GM12878 (cell line): Measurements from ENCODE around the gene PLS1. TPM values are rescaled to one million over a fixed set of nuclear protein-coding genes. Genes with fewer than 3 reads are reported as not detected.

Experiments
- ATAC-seq: fragments of 200-7000 bp; cut with Tn5 transposase; 3 replicates; pipeline ENCODE4 v1.9.1; 2020; ENCODE audit warnings: mild to moderate bottlenecking, moderate library complexity
- BruUV-seq: library from RNA; stranded (reverse); fragments of 400-500 nt; replicated peaks from 2 replicates; lab custom pipeline; 2021; lab: Mats Ljungman, UMichigan
- CTCF ChIA-PET: fragments of 300-600 bp; sonication (Branson Sonifier 250); formaldehyde crosslinking; extraction: SDS; loops from one replicate; lab custom pipeline; 2021; ENCODE audit warnings: inconsistent platforms; lab: Yijun Ruan, JAX
- POLR2A ChIA-PET: fragments of 350-600 bp; formaldehyde crosslinking; extraction: SDS; loops from one replicate; lab custom pipeline; 2021; ENCODE audit warnings: inconsistent platforms; lab: Charles Lee
- RAD21 ChIA-PET: fragments of 300-600 bp; sonication (Branson Sonifier 250); formaldehyde crosslinking; loops from one replicate; lab custom pipeline; 2023; ENCODE audit warnings: antibody characterized with exemption; ENCODE audit not compliant: unreplicated experiment; lab: Charles Lee
- SMC1A ChIA-PET: fragments of 300-600 bp; sonication (Branson Sonifier 250); formaldehyde crosslinking; loops from one replicate; lab custom pipeline; 2023; ENCODE audit not compliant: unreplicated experiment, uncharacterized antibody; lab: Charles Lee
- DNase-seq: peaks from one replicate; pipeline ENCODE4 v3.0.0-alpha.2; 2011; ENCODE audit warnings: low read depth, low spot score
- FAIRE-seq: peaks from 3 replicates; lab custom pipeline; 2011; peaks lifted over from hg19 to GRCh38; lab: Jason Lieb, UNC
- H2AFZ ChIP-seq: 2 replicates; pipeline ENCODE4 v1.6.0; 2011; ENCODE audit warnings: low read depth, low read length, control low read depth; ENCODE audit not compliant: control insufficient read depth
- H3K27ac ChIP-seq: 2 replicates; pipeline ENCODE4 v1.5.1; 2011; ENCODE audit warnings: control low read depth; ENCODE audit not compliant: control insufficient read depth, insufficient read depth
- H3K27me3 ChIP-seq, 2 experiments: replicated peaks in 1 of 2; 2 replicates each; pipeline versions ENCODE4 v1.6.0 to v1.6.1; 2011; ENCODE audit warnings: low read length in 1 of 2; ENCODE audit not compliant: control insufficient read depth in 2 of 2, insufficient read depth in 2 of 2
- H3K36me3 ChIP-seq, 2 experiments: 2 replicates each; pipeline ENCODE4 v1.5.1; 2011; ENCODE audit warnings: low read length in 1 of 2; ENCODE audit not compliant: control insufficient read depth in 2 of 2, insufficient read depth in 2 of 2
- H3K4me1 ChIP-seq: 2 replicates; pipeline ENCODE4 v1.6.1; 2011; ENCODE audit warnings: mild to moderate bottlenecking, low read length, moderate library complexity, mixed read lengths; ENCODE audit not compliant: control insufficient read depth, insufficient read depth
- H3K4me2 ChIP-seq: 2 replicates; pipeline ENCODE4 v1.6.0; 2011; ENCODE audit warnings: control low read depth; ENCODE audit not compliant: control insufficient read depth, insufficient read depth
- H3K4me3 ChIP-seq: fragments of 200-600 bp; sonication (generic); 2 replicates; pipeline ENCODE4 v1.5.1; 2016
- H3K79me2 ChIP-seq: 2 replicates; pipeline ENCODE4 v1.6.0; 2011; ENCODE audit warnings: low read length; ENCODE audit not compliant: control insufficient read depth, insufficient read depth
- H3K9ac ChIP-seq: 2 replicates; pipeline ENCODE4 v1.8.0; 2011; ENCODE audit warnings: low read length, control low read depth, mixed read lengths; ENCODE audit not compliant: control insufficient read depth, insufficient read depth
- H3K9me3 ChIP-seq: replicated peaks from 3 replicates; pipeline ENCODE4 v1.5.1; 2011; ENCODE audit warnings: mild to moderate bottlenecking, low read length; ENCODE audit not compliant: control insufficient read depth, insufficient read depth
- H4K20me1 ChIP-seq: 2 replicates; pipeline ENCODE4 v1.6.0; 2011; ENCODE audit not compliant: control insufficient read depth, insufficient read depth
- CBX3 ChIP-seq: fragments of 200-600 bp; sonication (generic); IDR thresholded peaks from 2 replicates; pipeline ENCODE4 v1.6.1; 2016; ENCODE audit warnings: low read depth, borderline replicate concordance
- EED ChIP-seq: sonication (generic); IDR thresholded peaks from 2 replicates; pipeline ENCODE4 v1.6.1; 2016; ENCODE audit warnings: antibody characterized with exemption, low read depth
- EP300 ChIP-seq, 2 experiments: fragments of 150-350 bp in 1 of 2; IDR thresholded peaks; 2 replicates each; pipeline ENCODE4 v1.6.1; 2011 to 2012; ENCODE audit warnings: low read depth in 2 of 2, low read length in 2 of 2, borderline replicate concordance in 1 of 2, improper control_type of control experiment in 1 of 2, inconsistent platforms in 1 of 2; ENCODE audit not compliant: control insufficient read depth in 1 of 2
- FOXK2 ChIP-seq: fragments of 450-650 bp; IDR thresholded peaks from 2 replicates; pipeline ENCODE4 v1.6.1; 2017; ENCODE audit warnings: mild to moderate bottlenecking, moderate library complexity
- HDGF ChIP-seq: fragments of 450-650 bp; IDR thresholded peaks from 2 replicates; pipeline ENCODE4 v1.6.1; 2016; ENCODE audit warnings: antibody characterized with exemption
- IKZF2 ChIP-seq, 2 experiments: fragments of 450-650 bp; IDR thresholded peaks; 2 replicates each; pipeline ENCODE4 v1.6.1; 2017; ENCODE audit warnings: mild to moderate bottlenecking in 2 of 2, moderate library complexity in 2 of 2
- NR2C2 ChIP-seq: IDR thresholded peaks from 2 replicates; pipeline ENCODE4 v1.6.1; 2011; ENCODE audit warnings: borderline replicate concordance, low read depth; ENCODE audit not compliant: control insufficient read depth, insufficient read length
- NR2F1 ChIP-seq: fragments of 450-650 bp; conservative IDR thresholded peaks from 2 replicates; pipeline ENCODE4 v1.6.1; 2017; ENCODE audit warnings: mild to moderate bottlenecking
- SIN3A ChIP-seq: IDR thresholded peaks from 2 replicates; pipeline ENCODE4 v1.6.1; 2012; ENCODE audit warnings: low read depth, low read length, improper control_type of control experiment
- SMC3 ChIP-seq: IDR thresholded peaks from 2 replicates; pipeline ENCODE4 v1.6.1; 2011; ENCODE audit warnings: low read length, improper control_type of control experiment, borderline replicate concordance
- SP1 ChIP-seq: IDR thresholded peaks from one replicate; pipeline ENCODE4 v1.6.1; 2011; ENCODE audit warnings: low read depth, low read length
- SREBF1 ChIP-seq: IDR thresholded peaks from 2 replicates; pipeline ENCODE4 v1.6.1; 2012; ENCODE audit warnings: mild to moderate bottlenecking, low read length
- TARDBP ChIP-seq: IDR thresholded peaks from 2 replicates; pipeline ENCODE4 v1.6.1; 2016; ENCODE audit warnings: borderline replicate concordance
- YY1 ChIP-seq: IDR thresholded peaks from 2 replicates; pipeline ENCODE4 v1.6.1; 2011; ENCODE audit warnings: low read depth, mild to moderate bottlenecking, low read length
- ZNF217 ChIP-seq: fragments of 450-650 bp; IDR thresholded peaks from 2 replicates; pipeline ENCODE4 v1.6.1; 2017; ENCODE audit warnings: antibody characterized with exemption, mild to moderate bottlenecking
- ZNF622 ChIP-seq: fragments of 450-650 bp; IDR thresholded peaks from 2 replicates; pipeline ENCODE4 v1.6.1; 2017; ENCODE audit warnings: mild to moderate bottlenecking, inconsistent platforms
- ZZZ3 ChIP-seq: IDR thresholded peaks from 2 replicates; pipeline ENCODE4 v1.6.1; 2011; ENCODE audit warnings: low read depth; ENCODE audit not compliant: control insufficient read depth, insufficient read length
- WGBS: methylation state at CpG from one replicate; pipeline ENCODE4 v1.1.6; 2016; ENCODE audit warnings: low lambda C conversion rate; ENCODE audit not compliant: insufficient replicate concordance, insufficient coverage; ENCODE audit errors: missing lambda C conversion rate; 5-methylcytosine and 5-hydroxymethylcytosine counted together
- in situ Hi-C: fragments of 300-500 bp; cut with MboI; formaldehyde crosslinking; loops from 9 replicates; pipeline ENCODE4 v1.14.3; 2018; ENCODE audit warnings: mixed read lengths
- intact Hi-C: fragments of 100-400 bp; cut with micrococcal nuclease; formaldehyde crosslinking; loops from one replicate; pipeline ENCODE4 v1.14.2; 2022; ENCODE audit not compliant: unreplicated experiment
- polyA plus RNA-seq, 11 experiments: library from polyadenylated mRNA; depleted of rRNA in 4 of 11; unstranded in 6 of 11; stranded (reverse) in 5 of 11; fragments of >200 nt; fragmentation: Nextera tagmentation in 4 of 11; fragmentation: Illumina TruSeq in 1 of 11; extraction: Ambion mirVana in 4 of 11; extraction: Trizol in 1 of 11; gene quantifications; 1 replicate in 1 of 11; 2 replicates in 10 of 11; pipeline versions ENCODE4 v1.2.1 to v1.2.3, GENCODE V29; 2011 to 2016; ENCODE audit warnings: inconsistent platforms in 2 of 11, missing spikeins in 2 of 11, low read depth in 1 of 11
- total RNA-seq, 4 experiments: library from RNA; depleted of rRNA in 3 of 4; stranded (reverse); fragments of >200 nt in 3 of 4; fragmentation: Illumina TruSeq in 1 of 4; extraction: Trizol in 1 of 4; gene quantifications; 2 replicates each; pipeline versions ENCODE4 v1.2.1 to v1.2.3, GENCODE V29; 2013 to 2021
- TF ChIP-seq, protein P1 (sequence below): IDR thresholded peaks from 2 replicates; pipeline ENCODE4 v1.6.1; 2011; ENCODE audit warnings: borderline replicate concordance, low read depth, mild to moderate bottlenecking, moderate library complexity, mixed read lengths, low read length; ENCODE audit not compliant: insufficient read depth; ENCODE audit errors: extremely low read length
- TF ChIP-seq, protein P2 (sequence below): IDR thresholded peaks from 2 replicates; pipeline ENCODE4 v1.6.1; 2012; ENCODE audit warnings: low read depth, low read length, improper control_type of control experiment

PLS1 gene
- total and polyA plus RNA-seq, 10 of the 15 experiments (the other 5 are each of a cell fraction or from before 2014, with no cell fraction given), result 0.59 to 11.7 (median 1.7) TPM

GRCh38 chr3:142613491-142613890 is 17.3 kb downstream of the PLS1 start:
- BruUV-seq, result no TSS peak
- Histone ChIP-seq H3K9ac (no peak overlapping the region), H3K27me3 (no peaks in the 10 kb centered on the region), H3K79me2 (no peaks in the 10 kb centered on the region), H2AFZ (no peak overlapping the region), H3K4me1 (no peaks in the 10 kb centered on the region), H3K9me3 (no peaks in the 10 kb centered on the region), H3K27ac (no peak overlapping the region), H4K20me1 (no peaks in the 10 kb centered on the region), H3K4me2 (no peak overlapping the region), H3K4me3 (no peak overlapping the region), H3K36me3 (no peaks in the 10 kb centered on the region)
- POLR2A ChIA-PET, result no interaction called here
- intact Hi-C loops, result no loop called here
- TF ChIP-seq NR2F1 (no peak), NR2C2 (no peak), IKZF2 (IDR thresholded peaks at IDR 0.05) (no peak), YY1 (no peak), FOXK2 (no peak), EED (no peak)
- SMC1A ChIA-PET, result interaction anchor here (0.7 kb wide), 1 partner anchor 207 kb away, joined by 3 read pairs; no protein-coding TSS in a partner anchor
- RAD21 ChIA-PET, result no interaction called here
- DNase-seq (no peak), FAIRE-seq (no peak), ATAC-seq (no peak)
- 25% methylated on average over 1 of the region's 1 CpG for WGBS
- in situ Hi-C loops, result no loop called here
- CTCF ChIA-PET, result no interaction called here

DNA sequence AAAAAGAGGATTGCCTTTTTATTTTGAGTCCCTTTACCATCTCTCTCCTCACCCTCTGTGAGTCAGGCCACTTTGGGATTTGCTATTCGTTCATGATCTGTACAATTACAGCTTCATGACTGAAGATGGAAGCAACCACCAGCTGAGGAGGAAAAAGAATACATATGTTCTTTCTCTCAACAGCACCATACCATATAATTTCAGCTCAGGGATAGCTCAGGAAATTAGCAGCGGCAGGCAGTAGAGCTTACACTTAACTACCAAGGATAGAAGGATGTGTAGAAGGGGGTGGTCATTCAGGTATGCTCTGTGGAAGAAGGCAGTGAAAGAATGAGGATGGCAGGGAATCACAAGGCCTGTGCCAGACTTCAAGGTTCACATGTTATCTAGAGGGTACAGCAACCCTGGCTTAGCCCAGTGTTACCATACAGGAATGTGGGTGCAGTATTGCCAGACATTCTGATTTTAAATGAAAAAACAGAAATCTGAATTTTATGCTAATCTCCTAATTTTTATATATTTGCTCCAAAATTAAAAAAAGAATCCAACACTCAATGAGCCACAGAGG is 17.9 kb downstream of the PLS1 start:
- BruUV-seq, result no TSS peak
- H3K27ac ChIP-seq, result no peak overlapping the region
- DNase-seq (no peak), FAIRE-seq (no peak), ATAC-seq (no peak)
- H3K4me1 ChIP-seq, result no peaks in the 10 kb centered on the region
- H2AFZ ChIP-seq, result no peak overlapping the region
- intact Hi-C loops, result no loop called here
- in situ Hi-C loops, result no loop called here
- no peak overlapping the region for H3K4me2 ChIP-seq
- ChIA-PET POLR2A (interaction anchor here (0.6 kb wide), 1 partner anchor 40 kb away, joined by 4 read pairs; no protein-coding TSS in a partner anchor), CTCF (no interaction called here), RAD21 (no interaction called here)
- no peaks in the 10 kb centered on the region for H3K79me2 ChIP-seq
- no peak overlapping the region for H3K9ac ChIP-seq
- TF ChIP-seq EP300 (IDR thresholded peaks at IDR 0.05; ENCODE audit: borderline replicate concordance in 1 of 2, control insufficient read depth in 1 of 2, low read depth in 2 of 2, low read length in 2 of 2), result no peak
- TF ChIP-seq TARDBP, result no peak
- no peak for TF ChIP-seq SP1
- TF ChIP-seq ZZZ3, result no peak
- TF ChIP-seq, protein P1, sequence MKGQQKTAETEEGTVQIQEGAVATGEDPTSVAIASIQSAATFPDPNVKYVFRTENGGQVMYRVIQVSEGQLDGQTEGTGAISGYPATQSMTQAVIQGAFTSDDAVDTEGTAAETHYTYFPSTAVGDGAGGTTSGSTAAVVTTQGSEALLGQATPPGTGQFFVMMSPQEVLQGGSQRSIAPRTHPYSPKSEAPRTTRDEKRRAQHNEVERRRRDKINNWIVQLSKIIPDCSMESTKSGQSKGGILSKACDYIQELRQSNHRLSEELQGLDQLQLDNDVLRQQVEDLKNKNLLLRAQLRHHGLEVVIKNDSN, result no peak
- no peak for TF ChIP-seq HDGF
- no peak for TF ChIP-seq ZNF217
- no peak for TF ChIP-seq SIN3A
- no peak for TF ChIP-seq ZNF622
- no peak for TF ChIP-seq CBX3
- TF ChIP-seq SREBF1, result no peak
- TF ChIP-seq, protein P2, sequence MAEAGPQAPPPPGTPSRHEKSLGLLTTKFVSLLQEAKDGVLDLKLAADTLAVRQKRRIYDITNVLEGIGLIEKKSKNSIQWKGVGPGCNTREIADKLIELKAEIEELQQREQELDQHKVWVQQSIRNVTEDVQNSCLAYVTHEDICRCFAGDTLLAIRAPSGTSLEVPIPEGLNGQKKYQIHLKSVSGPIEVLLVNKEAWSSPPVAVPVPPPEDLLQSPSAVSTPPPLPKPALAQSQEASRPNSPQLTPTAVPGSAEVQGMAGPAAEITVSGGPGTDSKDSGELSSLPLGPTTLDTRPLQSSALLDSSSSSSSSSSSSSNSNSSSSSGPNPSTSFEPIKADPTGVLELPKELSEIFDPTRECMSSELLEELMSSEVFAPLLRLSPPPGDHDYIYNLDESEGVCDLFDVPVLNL, result no peak
- no peak for TF ChIP-seq SMC3
- TF ChIP-seq, all 136 proteins: peak for 0
- no peaks in the 10 kb centered on the region for H4K20me1 ChIP-seq
- no peaks in the 10 kb centered on the region for H3K27me3 ChIP-seq
- H3K4me3 ChIP-seq, result no peak overlapping the region
- H3K9me3 ChIP-seq, result no peaks in the 10 kb centered on the region
- WGBS, result 62% methylated on average over 2 of the region's 2 CpGs
- H3K36me3 ChIP-seq, result no peaks in the 10 kb centered on the region
- SMC1A ChIA-PET, result no interaction called here
